SK-N-SH (cell line): ENCODE measurements around the gene SLC9A7. TPM values are rescaled to one million over a fixed set of nuclear protein-coding genes. Genes with fewer than 3 reads are reported as not detected.
A peak's percentile ranks its signal among the peaks of the same experiment; 100 is the strongest.

Experiments
- CTCF ChIA-PET: fragments of 300-600, 350-600 bp; formaldehyde crosslinking; extraction: SDS; loops from one replicate; lab custom pipeline; 2021; lab: Yijun Ruan, JAX
- POLR2A ChIA-PET: fragments of 350-600 bp; sonication (Branson Sonifier 250); formaldehyde crosslinking; extraction: SDS; loops from one replicate; lab custom pipeline; 2020; ENCODE audit warnings: antibody characterized with exemption, inconsistent platforms; lab: Yijun Ruan, JAX
- DNase-seq: peaks from one replicate; pipeline ENCODE4 v3.0.0; 2012
- H2AFZ ChIP-seq: fragments of 200-600 bp; sonication (generic); 2 replicates; pipeline ENCODE4 v1.8.1; 2016; ENCODE audit warnings: antibody characterized with exemption, mild to moderate bottlenecking, low read depth
- H3F3A ChIP-seq: fragments of 200-600 bp; sonication (generic); replicated peaks from 2 replicates; pipeline ENCODE3; 2016; ENCODE audit warnings: antibody characterized with exemption, mild to moderate bottlenecking; ENCODE audit not compliant: insufficient read depth
- H3K27ac ChIP-seq, 2 experiments: fragments of 200-500 bp in 1 of 2; fragments of 200-600 bp in 1 of 2; sonication (Bioruptor generic) in 1 of 2; sonication (generic), shearing (Covaris generic) in 1 of 2; 2 replicates each; pipeline versions ENCODE4 v1.5.1 to v1.6.1; 2014 to 2016; ENCODE audit warnings: low read depth in 2 of 2, inconsistent platforms in 1 of 2, low read length in 1 of 2, mild to moderate bottlenecking in 1 of 2, mixed read lengths in 1 of 2
- H3K27me3 ChIP-seq: fragments of 200-600 bp; sonication (generic), shearing (Covaris generic); 2 replicates; pipeline ENCODE4 v1.6.1; 2016; ENCODE audit warnings: mixed run types; ENCODE audit not compliant: insufficient read depth
- H3K36me3 ChIP-seq, 2 experiments: fragments of 200-500 bp in 1 of 2; fragments of 200-600 bp in 1 of 2; sonication (Bioruptor generic) in 1 of 2; sonication (generic) in 1 of 2; replicated peaks in 1 of 2; 2 replicates each; pipeline versions ENCODE3 to v1.5.1; 2014 to 2016; ENCODE audit warnings: low read length in 1 of 2, mild to moderate bottlenecking in 1 of 2; ENCODE audit not compliant: insufficient read depth in 2 of 2, control insufficient read depth in 1 of 2
- H3K4me1 ChIP-seq, 2 experiments: fragments of 200-500 bp in 1 of 2; fragments of 200-600 bp in 1 of 2; sonication (Bioruptor generic) in 1 of 2; sonication (generic), shearing (Covaris generic) in 1 of 2; 2 replicates each; pipeline versions ENCODE4 v1.5.1 to v1.6.1; 2014 to 2016; ENCODE audit warnings: low read depth in 1 of 2, low read length in 1 of 2, mixed run types in 1 of 2; ENCODE audit not compliant: insufficient read depth in 2 of 2, control insufficient read depth in 1 of 2
- H3K4me2 ChIP-seq: fragments of 200-600 bp; sonication (generic), shearing (Covaris generic); 2 replicates; pipeline ENCODE4 v1.6.1; 2017; ENCODE audit warnings: mixed run types
- H3K4me3 ChIP-seq, 2 experiments: fragments of 200-500 bp in 1 of 2; fragments of 200-600 bp in 1 of 2; sonication (Bioruptor generic) in 1 of 2; sonication (generic), shearing (Covaris generic) in 1 of 2; 2 replicates each; pipeline versions ENCODE4 v1.5.1 to v1.8.1; 2014 to 2016; ENCODE audit warnings: low read depth in 2 of 2, inconsistent platforms in 1 of 2, low read length in 1 of 2, mild to moderate bottlenecking in 1 of 2, mixed read lengths in 1 of 2, moderate library complexity in 1 of 2
- H3K79me2 ChIP-seq: fragments of 200-600 bp; sonication (generic); 2 replicates; pipeline ENCODE4 v1.8.1; 2017; ENCODE audit warnings: mild to moderate bottlenecking; ENCODE audit not compliant: insufficient read depth
- H3K9ac ChIP-seq: fragments of 200-600 bp; sonication (generic); 2 replicates; pipeline ENCODE4 v1.6.1; 2017; ENCODE audit warnings: mixed run types
- H3K9me2 ChIP-seq: fragments of 200-600 bp; sonication (generic); 2 replicates; pipeline ENCODE4 v1.6.1; 2017; ENCODE audit warnings: mixed run types
- H3K9me3 ChIP-seq: fragments of 200-600 bp; sonication (generic); 2 replicates; pipeline ENCODE4 v1.6.1; 2017; ENCODE audit warnings: mixed run types, mild to moderate bottlenecking, moderate library complexity
- H4K20me1 ChIP-seq: fragments of 200-600 bp; sonication (generic); 2 replicates; pipeline ENCODE4 v1.6.1; 2017; ENCODE audit warnings: mild to moderate bottlenecking, mixed run types; ENCODE audit not compliant: insufficient read depth
- CHD2 ChIP-seq: fragments of 150-350 bp; IDR thresholded peaks from 2 replicates; pipeline ENCODE4 v1.6.1; 2018; ENCODE audit warnings: low read length; ENCODE audit not compliant: partially characterized antibody
- EP300 ChIP-seq, 2 experiments: IDR thresholded peaks; 2 replicates each; pipeline versions ENCODE4 v1.4.0 to v1.6.1; 2012; ENCODE audit warnings: borderline replicate concordance in 1 of 2, low read depth in 1 of 2, low read length in 1 of 2
- FOSL2 ChIP-seq: IDR thresholded peaks from 2 replicates; pipeline ENCODE4 v1.4.0; 2012; ENCODE audit warnings: low read depth, mild to moderate bottlenecking, moderate library complexity, borderline replicate concordance
- GATA2 ChIP-seq: sonication (generic); formaldehyde crosslinking; IDR thresholded peaks from 2 replicates; pipeline ENCODE4 v1.5.0; 2020; ENCODE audit warnings: mild to moderate bottlenecking, missing genetic modification reagents
- JUND ChIP-seq: IDR thresholded peaks from 2 replicates; pipeline ENCODE4 v1.4.0; 2012
- MXI1 ChIP-seq: IDR thresholded peaks from 2 replicates; pipeline ENCODE4 v1.6.1; 2012; ENCODE audit warnings: mild to moderate bottlenecking, low read depth, low read length, improper control_type of control experiment
- NFIC ChIP-seq: IDR thresholded peaks from 2 replicates; pipeline ENCODE4 v1.4.0; 2012; ENCODE audit warnings: borderline replicate concordance
- POLR2AphosphoS5 ChIP-seq: IDR thresholded peaks from 2 replicates; pipeline ENCODE4 v1.6.1; 2012; ENCODE audit warnings: low read depth, low read length
- RAD21 ChIP-seq: IDR thresholded peaks from 2 replicates; pipeline ENCODE4 v1.6.1; 2012; ENCODE audit warnings: mild to moderate bottlenecking, low read length
- RFX5 ChIP-seq: IDR thresholded peaks from 2 replicates; pipeline ENCODE4 v1.6.1; 2012; ENCODE audit warnings: mild to moderate bottlenecking, improper control_type of control experiment, low read length
- SMC3 ChIP-seq: IDR thresholded peaks from 2 replicates; pipeline ENCODE4 v1.6.1; 2012; ENCODE audit warnings: low read depth, low read length, improper control_type of control experiment
- TAF1 ChIP-seq: IDR thresholded peaks from 2 replicates; pipeline ENCODE4 v1.6.1; 2012; ENCODE audit warnings: low read depth, mild to moderate bottlenecking, low read length, moderate library complexity, borderline replicate concordance
- TCF12 ChIP-seq: IDR thresholded peaks from 2 replicates; pipeline ENCODE4 v1.4.0; 2012
- TEAD4 ChIP-seq: IDR thresholded peaks from 2 replicates; pipeline ENCODE4 v1.4.0; 2012; ENCODE audit warnings: mild to moderate bottlenecking, borderline replicate concordance; ENCODE audit not compliant: insufficient read depth
- USF1 ChIP-seq: IDR thresholded peaks from 2 replicates; pipeline ENCODE4 v1.4.0; 2012; ENCODE audit warnings: low read depth, borderline replicate concordance
- ZBTB33 ChIP-seq: IDR thresholded peaks from 2 replicates; pipeline ENCODE4 v1.4.0; 2012; ENCODE audit warnings: low read depth, borderline replicate concordance
- WGBS: methylation state at CpG from one replicate; pipeline ENCODE4 v1.1.6; 2017; ENCODE audit warnings: low lambda C conversion rate; 5-methylcytosine and 5-hydroxymethylcytosine counted together
- polyA plus RNA-seq, 3 experiments: library from polyadenylated mRNA; depleted of rRNA; stranded (reverse); fragments of >200 nt; gene quantifications; 2 replicates each; pipeline ENCODE4 v1.2.3, GENCODE V29; 2012

SLC9A7 gene
- polyA plus RNA-seq, 1 of the 3 experiments (the other 2 are of a cell fraction), result 10.5 TPM

GRCh38 chrX:46770000-46770816, 11.3 kb upstream of the SLC9A7 start:
- H3K9ac ChIP-seq, result peak overlapping the region; percentile 73
- peak overlapping the region; percentile 71 for H3K4me2 ChIP-seq
- peak overlapping the region; percentile 3 to 28; a peak in 3 of 4 replicates for H3K4me3 ChIP-seq
- peak overlapping the region; percentile 48 to 94; a peak in 3 of 4 replicates for H3K27ac ChIP-seq
- ChIA-PET POLR2A (no interaction called here), CTCF (interaction anchor here (2.5 to 3.2 kb wide), 2 partner anchors 10 to 12 kb away, joined by 8 to 12 read pairs; partner anchors contain the start of gene SLC9A7)
- no peak overlapping the region for H2AFZ ChIP-seq
- WGBS, result 5% methylated on average over 4 of the region's 4 CpGs
- no peaks in the 10 kb centered on the region for H3K79me2 ChIP-seq
- H3K4me1 ChIP-seq, result peaks cover 8 to 9% of the 10 kb centered on the region in 2 experiments
- peaks cover 18% of the 10 kb centered on the region for H3F3A ChIP-seq
- H3K9me3 ChIP-seq, result no peaks in the 10 kb centered on the region
- H3K27me3 ChIP-seq, result peaks cover 5% of the 10 kb centered on the region; the same call in 1 of the 2 replicates
- no peaks in the 10 kb centered on the region for H4K20me1 ChIP-seq
- no peaks in the 10 kb centered on the region for H3K9me2 ChIP-seq
- DNase-seq, result no peak
- no peaks in the 10 kb centered on the region for H3K36me3 ChIP-seq
- peak; percentile 39 for TF ChIP-seq NFIC
- TF ChIP-seq GATA2 (CRISPR knock-in tag), result no peak
- no peak for TF ChIP-seq MXI1
- TF ChIP-seq TAF1, result no peak
- TF ChIP-seq TCF12, result peak; percentile 60
- TF ChIP-seq JUND, result peak; percentile 53
- TF ChIP-seq FOSL2, result peak; percentile 51; the same call in 1 of the 2 replicates
- TF ChIP-seq SMC3, result no peak
- peak in 1 of 2 experiments; percentile 39; a peak in 1 of 4 replicates for TF ChIP-seq EP300 (IDR thresholded peaks at IDR 0.05; ENCODE audit: borderline replicate concordance in 1 of 2, low read depth in 1 of 2, low read length in 1 of 2)

- Histone ChIP-seq H3K4me2 (no peak overlapping the region), H3K36me3 (no peaks in the 10 kb centered on the region), H2AFZ (no peak overlapping the region), H3K27me3 (peaks cover 19% of the 10 kb centered on the region; the same call in 1 of the 2 replicates), H3K4me1 (peaks cover 6 to 7% of the 10 kb centered on the region in 2 experiments; a peak in 2 of 4 replicates), H3K4me3 (no peak overlapping the region), H3K9ac (no peak overlapping the region), H3K27ac (no peak overlapping the region), H3K9me3 (peaks cover 6% of the 10 kb centered on the region; the same call in 1 of the 2 replicates), H3K79me2 (0 out of 2 replicates have a peak, but pooled peaks cover 1% of the 10 kb centered on the region), H3F3A (peaks cover 4% of the 10 kb centered on the region), H4K20me1 (no peaks in the 10 kb centered on the region), H3K9me2 (no peaks in the 10 kb centered on the region)
- ChIA-PET CTCF (interaction anchor here (1.6 kb wide), 1 partner anchor 33 kb away, joined by 5 read pairs; no protein-coding TSS in a partner anchor), POLR2A (no interaction called here)
- 75% methylated on average over 1 of the region's 1 CpG for WGBS
- DNase-seq, result no peak
- TF ChIP-seq POLR2AphosphoS5, result no peak
- no peak for TF ChIP-seq EP300 (IDR thresholded peaks at IDR 0.05; ENCODE audit: borderline replicate concordance in 1 of 2, low read depth in 1 of 2, low read length in 1 of 2)
- no peak for TF ChIP-seq TEAD4
- no peak for TF ChIP-seq RAD21
- no peak for TF ChIP-seq TCF12
- TF ChIP-seq ZBTB33, result no peak
- TF ChIP-seq TAF1, result no peak
- TF ChIP-seq JUND, result no peak
- TF ChIP-seq CHD2, result no peak
- TF ChIP-seq USF1, result no peak
- no peak for TF ChIP-seq RFX5
Measured at GRCh38 chrX:46762963-46763362, 4.0 kb upstream of the SLC9A7 start.
